22Rv1 (cell line): Measurements from ENCODE around the gene KNCN.

Experiments used
- H3K27ac ChIP-seq: fragments of 450-650 bp; 2 replicates; pipeline ENCODE4 v1.5.1; 2017
- CTCF ChIP-seq: fragments of 450-650 bp; IDR thresholded peaks from 2 replicates; pipeline ENCODE4 v1.5.1; 2017; ENCODE audit warnings: mild to moderate bottlenecking
- ZFX ChIP-seq: fragments of 450-650 bp; IDR thresholded peaks from 2 replicates; pipeline ENCODE4 v1.6.1; 2017; ENCODE audit warnings: antibody characterized with exemption, borderline replicate concordance

Gene KNCN

GRCh38 chr1:46549697-46550681, 1.5 kb downstream of the KNCN start:
- H3K27ac ChIP-seq, result no peak overlapping the region
- TF ChIP-seq CTCF, result no peak
- TF ChIP-seq ZFX, result no peak

GRCh38 chr1:46547481-46548383, 3.7 kb downstream of the KNCN start:
- no peak overlapping the region for H3K27ac ChIP-seq
- TF ChIP-seq ZFX, result no peak
- TF ChIP-seq CTCF, result peak; percentile 75

- no peak overlapping the region for H3K27ac ChIP-seq
- no peak for TF ChIP-seq ZFX
- TF ChIP-seq CTCF, result no peak
Observed at GRCh38 chr1:46546210-46546609, 5.2 kb downstream of the KNCN start.

- H3K27ac ChIP-seq, result no peak overlapping the region
- TF ChIP-seq CTCF (no peak), ZFX (no peak)
Observed at GRCh38 chr1:46545784-46546183, 5.7 kb downstream of the KNCN start.

GRCh38 chr1:46544561-46545240, 6.7 kb downstream of the KNCN start:
- H3K27ac ChIP-seq, result no peak overlapping the region
- no peak for TF ChIP-seq CTCF
- no peak for TF ChIP-seq ZFX

- H3K27ac ChIP-seq, result no peak overlapping the region
- TF ChIP-seq ZFX (no peak), CTCF (no peak)
Observed at GRCh38 chr1:46543761-46544560, 7.5 kb downstream of the KNCN start.
